HEK293 (cell line): Measurements from ENCODE around the gene CLEC4E.

ENCODE experiments used
- CTCF ChIA-PET: fragments of 350-600 bp; formaldehyde crosslinking; extraction: SDS; loops from one replicate; lab custom pipeline; 2021; ENCODE audit warnings: antibody characterized with exemption; lab: Yijun Ruan, JAX
- POLR2A ChIA-PET: fragments of 300-600 bp; formaldehyde crosslinking; extraction: SDS; loops from one replicate; lab custom pipeline; 2020; ENCODE audit warnings: antibody characterized with exemption, inconsistent platforms; lab: Yijun Ruan, JAX
- H3K27ac ChIP-seq: fragments of 200-500 bp; sonication (Bioruptor generic); 2 replicates; pipeline ENCODE4 v1.5.1; 2014; ENCODE audit warnings: low read depth, low read length, control low read depth, inconsistent platforms; ENCODE audit errors: extremely low read depth
- H3K36me3 ChIP-seq, 2 experiments: fragments of 200-500 bp in 1 of 2; sonication (Bioruptor generic) in 1 of 2; 1 replicate in 1 of 2; 2 replicates in 1 of 2; pipeline ENCODE4 v1.5.1; 2014 to 2017; ENCODE audit warnings: inconsistent platforms in 2 of 2, low read length in 2 of 2; ENCODE audit not compliant: control insufficient read depth in 2 of 2, insufficient read depth in 1 of 2
- H3K4me1 ChIP-seq: fragments of 200-500 bp; sonication (Bioruptor generic); 2 replicates; pipeline ENCODE4 v1.5.1; 2014; ENCODE audit warnings: mild to moderate bottlenecking, low read length, inconsistent platforms; ENCODE audit not compliant: control insufficient read depth, insufficient read depth
- H3K4me3 ChIP-seq: 2 replicates; pipeline ENCODE4 v1.5.1; 2011; ENCODE audit warnings: low read depth, mild to moderate bottlenecking, control low read depth, low read length, moderate library complexity
- H3K9me3 ChIP-seq: fragments of 200-500 bp; sonication (Bioruptor generic); 2 replicates; pipeline ENCODE4 v1.5.1; 2014; ENCODE audit warnings: low read depth, low read length, inconsistent platforms; ENCODE audit not compliant: control insufficient read depth, insufficient read depth
- GFI1B ChIP-seq: fragments of 450-650 bp; formaldehyde crosslinking; IDR thresholded peaks from 2 replicates; pipeline ENCODE4 v1.5.1; 2016; ENCODE audit warnings: missing biosample characterization, missing genetic modification characterization
- HOXA7 ChIP-seq: sonication (generic); formaldehyde crosslinking; IDR thresholded peaks from 2 replicates; pipeline ENCODE4 v1.8.1; 2022; ENCODE audit warnings: missing genetic modification reagents, borderline replicate concordance
- KLF1 ChIP-seq: fragments of 450-650 bp; formaldehyde crosslinking; IDR thresholded peaks from 2 replicates; pipeline ENCODE4 v1.5.1; 2016; ENCODE audit warnings: missing biosample characterization, missing genetic modification characterization
- OSR2 ChIP-seq: fragments of 450-650 bp; formaldehyde crosslinking; IDR thresholded peaks from 2 replicates; pipeline ENCODE4 v1.5.1; 2016; ENCODE audit warnings: missing biosample characterization, missing genetic modification characterization
- OVOL3 ChIP-seq: fragments of 450-650 bp; formaldehyde crosslinking; IDR thresholded peaks from 2 replicates; pipeline ENCODE4 v1.5.1; 2016; ENCODE audit warnings: missing biosample characterization, missing genetic modification characterization
- ZNF19 ChIP-seq: fragments of 450-650 bp; formaldehyde crosslinking; IDR thresholded peaks from 2 replicates; pipeline ENCODE4; 2016; ENCODE audit warnings: missing biosample characterization, missing genetic modification characterization, low read depth
- ZNF239 ChIP-seq: fragments of 450-650 bp; formaldehyde crosslinking; IDR thresholded peaks from 2 replicates; pipeline ENCODE4 v1.5.1; 2016; ENCODE audit warnings: missing biosample characterization, missing genetic modification characterization
- ZNF518A ChIP-seq: fragments of 450-650 bp; formaldehyde crosslinking; conservative IDR thresholded peaks from 2 replicates; pipeline ENCODE4 v1.5.1; 2016; ENCODE audit warnings: low read depth, missing biosample characterization, missing genetic modification characterization
- ZNF560 ChIP-seq: fragments of 450-650 bp; formaldehyde crosslinking; IDR thresholded peaks from 2 replicates; pipeline ENCODE4 v1.5.1; 2017; ENCODE audit warnings: missing biosample characterization, missing genetic modification characterization, borderline replicate concordance
- ZSCAN30 ChIP-seq: fragments of 450-650 bp; IDR thresholded peaks from 2 replicates; pipeline ENCODE4 v1.5.1; 2018; ENCODE audit warnings: missing biosample characterization, mild to moderate bottlenecking, missing genetic modification characterization, moderate library complexity
- ZXDB ChIP-seq: fragments of 450-650 bp; formaldehyde crosslinking; IDR thresholded peaks from 2 replicates; pipeline ENCODE4 v1.5.1; 2016; ENCODE audit warnings: missing biosample characterization, missing genetic modification characterization
- TF ChIP-seq, protein P1 (sequence below): fragments of 450-650 bp; formaldehyde crosslinking; IDR thresholded peaks from 2 replicates; pipeline ENCODE4 v1.5.1; 2017; ENCODE audit warnings: missing biosample characterization, missing genetic modification characterization
- TF ChIP-seq, protein P2 (sequence below): fragments of 450-650 bp; formaldehyde crosslinking; IDR thresholded peaks from 2 replicates; pipeline ENCODE4 v1.5.1; 2016; ENCODE audit warnings: missing biosample characterization, missing genetic modification characterization

The CLEC4E gene

GRCh38 chr12:8532045-8532444 lies 8.7 kb downstream of the CLEC4E start:
- TF ChIP-seq OVOL3: no peak
- no peak for TF ChIP-seq GFI1B (tag by site-specific recombination)
- TF ChIP-seq ZNF19 (tag by site-specific recombination): no peak
- no peak for TF ChIP-seq HOXA7 (CRISPR knock-in tag)
- no peak for TF ChIP-seq ZXDB
- TF ChIP-seq ZSCAN30 (tag by site-specific recombination): no peak
- no peaks in the 10 kb centered on the region for H3K9me3 ChIP-seq
- H3K4me3 ChIP-seq: no peak overlapping the region
- ChIA-PET CTCF (no interaction called here), POLR2A (no interaction called here)
- no peaks in the 10 kb centered on the region for H3K4me1 ChIP-seq
- no peaks in the 10 kb centered on the region for H3K36me3 ChIP-seq
- no peak overlapping the region for H3K27ac ChIP-seq

DNA sequence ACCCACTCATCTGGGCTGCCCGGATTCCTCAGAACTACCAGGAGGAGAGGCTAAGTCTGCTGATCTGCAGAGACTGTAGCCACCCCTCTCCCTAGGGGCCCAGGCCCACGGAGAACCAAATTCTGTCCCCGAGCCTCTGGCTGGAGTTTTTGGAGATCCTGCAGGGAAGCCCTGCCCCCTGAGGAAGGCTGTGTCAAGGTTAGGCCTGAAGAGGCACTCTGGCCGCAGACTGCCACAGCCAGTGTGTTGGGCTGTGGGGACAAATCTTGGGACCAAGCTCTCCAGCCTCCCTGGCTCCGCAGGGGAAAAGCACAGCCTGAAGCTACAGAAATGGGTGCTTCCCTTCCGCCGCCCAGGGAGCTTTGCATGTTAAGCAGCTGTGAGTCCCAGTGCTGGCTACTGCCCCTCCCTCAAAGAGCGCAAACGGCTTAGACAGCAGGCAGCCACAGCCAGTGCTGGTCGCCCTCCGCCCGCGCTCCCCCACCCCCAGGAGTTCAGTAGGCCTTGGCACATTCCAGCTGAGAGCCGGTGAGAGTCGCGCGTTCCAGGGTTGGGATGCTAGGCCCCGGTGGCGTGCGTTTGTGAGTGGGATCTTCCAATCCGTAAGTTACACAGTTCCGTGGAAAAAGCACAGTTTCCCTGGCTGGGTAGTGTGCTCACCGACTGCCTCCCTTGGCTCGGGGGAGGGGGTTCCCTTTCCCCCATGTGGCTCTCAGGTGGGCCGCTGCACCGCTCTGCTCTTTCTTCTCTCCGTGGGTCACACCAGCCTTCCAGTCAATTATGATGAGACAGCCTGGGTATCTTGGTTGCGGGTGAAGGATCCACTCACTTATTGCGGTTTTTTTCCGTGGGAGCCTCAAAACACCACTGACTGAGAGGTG lies 13.2 kb downstream of the CLEC4E start:
- no peaks in the 10 kb centered on the region for H3K9me3 ChIP-seq
- no peaks in the 10 kb centered on the region for H3K4me1 ChIP-seq
- CTCF ChIA-PET: interaction anchor here (1.8 kb wide), 1 partner anchor 16 kb away, joined by 7 read pairs; no protein-coding TSS in a partner anchor
- TF ChIP-seq ZNF239 (tag by site-specific recombination) (no peak), ZNF560 (tag by site-specific recombination) (no peak)
- no peak overlapping the region for H3K4me3 ChIP-seq
- no peaks in the 10 kb centered on the region for H3K36me3 ChIP-seq
- POLR2A ChIA-PET: no interaction called here
- H3K27ac ChIP-seq: no peak overlapping the region

GRCh38 chr12:8519171-8519570 lies 21.5 kb downstream of the CLEC4E start:
- Histone ChIP-seq H3K36me3 (no peaks in the 10 kb centered on the region), H3K4me3 (no peak overlapping the region), H3K9me3 (no peaks in the 10 kb centered on the region), H3K27ac (no peak overlapping the region), H3K4me1 (no peaks in the 10 kb centered on the region)
- TF ChIP-seq, protein P1, sequence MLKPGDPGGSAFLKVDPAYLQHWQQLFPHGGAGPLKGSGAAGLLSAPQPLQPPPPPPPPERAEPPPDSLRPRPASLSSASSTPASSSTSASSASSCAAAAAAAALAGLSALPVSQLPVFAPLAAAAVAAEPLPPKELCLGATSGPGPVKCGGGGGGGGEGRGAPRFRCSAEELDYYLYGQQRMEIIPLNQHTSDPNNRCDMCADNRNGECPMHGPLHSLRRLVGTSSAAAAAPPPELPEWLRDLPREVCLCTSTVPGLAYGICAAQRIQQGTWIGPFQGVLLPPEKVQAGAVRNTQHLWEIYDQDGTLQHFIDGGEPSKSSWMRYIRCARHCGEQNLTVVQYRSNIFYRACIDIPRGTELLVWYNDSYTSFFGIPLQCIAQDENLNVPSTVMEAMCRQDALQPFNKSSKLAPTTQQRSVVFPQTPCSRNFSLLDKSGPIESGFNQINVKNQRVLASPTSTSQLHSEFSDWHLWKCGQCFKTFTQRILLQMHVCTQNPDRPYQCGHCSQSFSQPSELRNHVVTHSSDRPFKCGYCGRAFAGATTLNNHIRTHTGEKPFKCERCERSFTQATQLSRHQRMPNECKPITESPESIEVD (tag by site-specific recombination): no peak
- TF ChIP-seq, protein P2, sequence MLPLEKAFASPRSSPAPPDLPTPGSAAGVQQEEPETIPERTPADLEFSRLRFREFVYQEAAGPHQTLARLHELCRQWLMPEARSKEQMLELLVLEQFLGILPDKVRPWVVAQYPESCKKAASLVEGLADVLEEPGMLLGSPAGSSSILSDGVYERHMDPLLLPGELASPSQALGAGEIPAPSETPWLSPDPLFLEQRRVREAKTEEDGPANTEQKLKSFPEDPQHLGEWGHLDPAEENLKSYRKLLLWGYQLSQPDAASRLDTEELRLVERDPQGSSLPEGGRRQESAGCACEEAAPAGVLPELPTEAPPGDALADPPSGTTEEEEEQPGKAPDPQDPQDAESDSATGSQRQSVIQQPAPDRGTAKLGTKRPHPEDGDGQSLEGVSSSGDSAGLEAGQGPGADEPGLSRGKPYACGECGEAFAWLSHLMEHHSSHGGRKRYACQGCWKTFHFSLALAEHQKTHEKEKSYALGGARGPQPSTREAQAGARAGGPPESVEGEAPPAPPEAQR (tag by site-specific recombination): no peak
- TF ChIP-seq OSR2 (no peak), KLF1 (tag by site-specific recombination) (no peak), ZNF518A (no peak)
- ChIA-PET POLR2A (no interaction called here), CTCF (interaction anchor here (1.2 kb wide), 1 partner anchor 11 kb away, joined by 3 read pairs; no protein-coding TSS in a partner anchor)
